RWPE2 (cell line): ENCODE data around the gene RTN4IP1.

Experiments
- ATAC-seq: fragments of 200-7000 bp; cut with Tn5 transposase; 3 replicates; pipeline ENCODE4 v1.9.1; 2021; ENCODE audit warnings: low read depth
- DNase-seq: peaks from one replicate; pipeline ENCODE4 v3.0.0-alpha.2; 2020; ENCODE audit warnings: low spot score
- H3K27ac ChIP-seq: fragments of 450-650 bp; 2 replicates; pipeline ENCODE4 v1.5.1; 2017; ENCODE audit warnings: mild to moderate bottlenecking; ENCODE audit not compliant: poor library complexity, severe bottlenecking
- H3K27me3 ChIP-seq: fragments of 250-450 bp; sonication (Bioruptor Pico); 2 replicates; pipeline ENCODE4 v1.5.1; 2021; ENCODE audit warnings: mild to moderate bottlenecking, moderate library complexity; ENCODE audit not compliant: insufficient read depth, poor library complexity, severe bottlenecking
- H3K36me3 ChIP-seq: fragments of 250-450 bp; sonication (Bioruptor Pico); 2 replicates; pipeline ENCODE4 v1.5.1; 2020; ENCODE audit warnings: low read depth, mild to moderate bottlenecking, moderate library complexity
- H3K4me1 ChIP-seq: fragments of 250-450 bp; sonication (Bioruptor Pico); 2 replicates; pipeline ENCODE4 v1.5.1; 2021; ENCODE audit warnings: mild to moderate bottlenecking, moderate library complexity; ENCODE audit not compliant: insufficient read depth, poor library complexity, severe bottlenecking
- H3K4me3 ChIP-seq: fragments of 250-450 bp; sonication (Bioruptor Pico); 2 replicates; pipeline ENCODE4 v1.5.1; 2021; ENCODE audit warnings: mild to moderate bottlenecking, moderate library complexity; ENCODE audit not compliant: severe bottlenecking
- H3K9me3 ChIP-seq: fragments of 250-450 bp; sonication (Bioruptor Pico); 2 replicates; pipeline ENCODE4 v1.5.1; 2021; ENCODE audit warnings: mild to moderate bottlenecking, moderate library complexity; ENCODE audit not compliant: severe bottlenecking
- TF ChIP-seq, protein P1 (sequence below): fragments of 450-650 bp; IDR thresholded peaks from one replicate; pipeline ENCODE4 v1.5.1; 2017; ENCODE audit warnings: mild to moderate bottlenecking, moderate library complexity; ENCODE audit not compliant: poor library complexity, severe bottlenecking

The RTN4IP1 gene

GRCh38 chr6:106574741-106575458, 54.4 kb downstream of the RTN4IP1 start:
- H3K27ac ChIP-seq, result no peak overlapping the region
- H3K27me3 ChIP-seq, result no peaks in the 10 kb centered on the region
- H3K4me3 ChIP-seq, result no peak overlapping the region
- H3K9me3 ChIP-seq, result no peaks in the 10 kb centered on the region
- ATAC-seq (peak; percentile 49), DNase-seq (no peak)
- H3K36me3 ChIP-seq, result peaks cover 15% of the 10 kb centered on the region
- TF ChIP-seq, protein P1, sequence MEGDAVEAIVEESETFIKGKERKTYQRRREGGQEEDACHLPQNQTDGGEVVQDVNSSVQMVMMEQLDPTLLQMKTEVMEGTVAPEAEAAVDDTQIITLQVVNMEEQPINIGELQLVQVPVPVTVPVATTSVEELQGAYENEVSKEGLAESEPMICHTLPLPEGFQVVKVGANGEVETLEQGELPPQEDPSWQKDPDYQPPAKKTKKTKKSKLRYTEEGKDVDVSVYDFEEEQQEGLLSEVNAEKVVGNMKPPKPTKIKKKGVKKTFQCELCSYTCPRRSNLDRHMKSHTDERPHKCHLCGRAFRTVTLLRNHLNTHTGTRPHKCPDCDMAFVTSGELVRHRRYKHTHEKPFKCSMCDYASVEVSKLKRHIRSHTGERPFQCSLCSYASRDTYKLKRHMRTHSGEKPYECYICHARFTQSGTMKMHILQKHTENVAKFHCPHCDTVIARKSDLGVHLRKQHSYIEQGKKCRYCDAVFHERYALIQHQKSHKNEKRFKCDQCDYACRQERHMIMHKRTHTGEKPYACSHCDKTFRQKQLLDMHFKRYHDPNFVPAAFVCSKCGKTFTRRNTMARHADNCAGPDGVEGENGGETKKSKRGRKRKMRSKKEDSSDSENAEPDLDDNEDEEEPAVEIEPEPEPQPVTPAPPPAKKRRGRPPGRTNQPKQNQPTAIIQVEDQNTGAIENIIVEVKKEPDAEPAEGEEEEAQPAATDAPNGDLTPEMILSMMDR, result no peak
- H3K4me1 ChIP-seq, result no peaks in the 10 kb centered on the region

GRCh38 chr6:106572875-106573585, 56.3 kb downstream of the RTN4IP1 start:
- no peaks in the 10 kb centered on the region for H3K9me3 ChIP-seq
- no peak overlapping the region for H3K27ac ChIP-seq
- peaks cover 7% of the 10 kb centered on the region for H3K4me1 ChIP-seq
- H3K4me3 ChIP-seq, result no peak overlapping the region
- H3K27me3 ChIP-seq, result no peaks in the 10 kb centered on the region
- TF ChIP-seq, protein P1, result no peak
- ATAC-seq, result no peak
- DNase-seq, result no peak
- peaks cover 31% of the 10 kb centered on the region for H3K36me3 ChIP-seq

GRCh38 chr6:106572436-106572835, 56.9 kb downstream of the RTN4IP1 start:
- TF ChIP-seq, protein P1, result no peak
- Histone ChIP-seq H3K36me3 (peaks cover 37% of the 10 kb centered on the region), H3K4me3 (no peak overlapping the region), H3K27me3 (no peaks in the 10 kb centered on the region), H3K27ac (no peak overlapping the region), H3K4me1 (peaks cover 7% of the 10 kb centered on the region), H3K9me3 (no peaks in the 10 kb centered on the region)
- DNase-seq (no peak), ATAC-seq (no peak)

DNA sequence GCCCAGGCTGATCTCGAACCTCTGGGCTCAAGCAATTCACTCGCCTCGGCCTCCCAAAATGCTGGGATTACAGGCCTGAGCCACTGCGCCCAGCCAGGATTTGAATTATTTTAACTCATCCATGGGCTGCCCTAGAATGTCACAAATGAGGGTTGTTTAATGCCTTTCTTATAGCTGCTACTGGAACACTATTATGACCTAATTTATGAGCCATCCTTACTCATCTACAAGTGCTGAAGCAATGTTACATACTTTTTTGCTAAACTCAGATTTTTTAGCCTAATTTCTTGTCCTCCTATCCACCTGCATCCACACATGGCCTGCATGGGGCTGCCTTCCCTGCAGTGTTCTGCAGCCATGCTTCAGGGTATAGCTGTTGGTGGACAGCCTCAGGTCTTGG, 59.9 kb downstream of the RTN4IP1 start:
- no peaks in the 10 kb centered on the region for H3K9me3 ChIP-seq
- no peak overlapping the region for H3K27ac ChIP-seq
- TF ChIP-seq, protein P1, result no peak
- H3K4me1 ChIP-seq, result peaks cover 7% of the 10 kb centered on the region
- ATAC-seq (no peak), DNase-seq (no peak)
- H3K27me3 ChIP-seq, result no peaks in the 10 kb centered on the region
- H3K4me3 ChIP-seq, result no peak overlapping the region
- H3K36me3 ChIP-seq, result peaks cover 67% of the 10 kb centered on the region

- H3K4me3 ChIP-seq, result no peak overlapping the region
Observed at GRCh38 chr6:106568530-106568929, 60.8 kb downstream of the RTN4IP1 start.

More at GRCh38 chr6:106568530-106568929, 60.8 kb downstream of the RTN4IP1 start:
- no peaks in the 10 kb centered on the region for H3K9me3 ChIP-seq
- ATAC-seq (peak; percentile 31; the same call in 2 of the 3 replicates), DNase-seq (no peak)
- no peaks in the 10 kb centered on the region for H3K27me3 ChIP-seq
- peaks cover 76% of the 10 kb centered on the region for H3K36me3 ChIP-seq
- no peak overlapping the region for H3K27ac ChIP-seq
- TF ChIP-seq, protein P1, result no peak
- H3K4me1 ChIP-seq, result peaks cover 7% of the 10 kb centered on the region
